Peyer's patch (tissue), 4 donors: Measurements from ENCODE around the gene CYP51A1. TPM values are rescaled to one million over a fixed set of nuclear protein-coding genes. Genes with fewer than 3 reads are reported as not detected.

ENCODE experiments used
- DNase-seq, 3 donors: peaks; one replicate each; pipeline ENCODE4 v3.0.0-alpha.2; 2017 to 2019
- H3K27ac ChIP-seq, 4 donors: fragments of 200-600 bp; sonication (generic); one replicate each; pipeline ENCODE4 v1.5.1; 2016 to 2019
- H3K27me3 ChIP-seq, 2 donors: fragments of 200-600 bp; sonication (generic); one replicate each; pipeline ENCODE4 v1.5.1; 2019
- H3K36me3 ChIP-seq, 3 donors: fragments of 200-600 bp; sonication (generic); one replicate each; pipeline ENCODE4 v1.5.1; 2016 to 2019
- H3K4me1 ChIP-seq, 4 donors: fragments of 200-600 bp; sonication (generic); one replicate each; pipeline ENCODE4 v1.5.1; 2016 to 2019
- H3K4me3 ChIP-seq, 4 donors: fragments of 200-600 bp; sonication (generic); 1 replicate in 3 of 4; 2 replicates in 1 of 4; pipeline ENCODE4 v1.5.1; 2016 to 2019; ENCODE audit warnings: mild to moderate bottlenecking in 1 of 4
- H3K9me3 ChIP-seq, 4 donors: fragments of 200-600 bp; sonication (generic); one replicate each; pipeline ENCODE4 v1.5.1; 2016 to 2019; ENCODE audit warnings: mild to moderate bottlenecking in 1 of 4
- CTCF ChIP-seq, 6 experiments: fragments of 450-650 bp in 4 of 6; fragments of 200-600 bp in 2 of 6; sonication (generic) in 1 of 6; IDR thresholded peaks; one replicate each; pipeline ENCODE4 v1.5.1; 2017 to 2019; ENCODE audit warnings: antibody characterized with exemption in 6 of 6, mild to moderate bottlenecking in 3 of 6, moderate library complexity in 1 of 6
- POLR2A ChIP-seq, 2 donors: fragments of 450-650 bp; IDR thresholded peaks; one replicate each; pipeline ENCODE4 v1.5.1; 2017; ENCODE audit warnings: antibody characterized with exemption in 2 of 2, mild to moderate bottlenecking in 2 of 2, moderate library complexity in 2 of 2
- total RNA-seq, 4 donors: library from RNA; depleted of rRNA; stranded (reverse); fragments of >200 nt; gene quantifications; one replicate each; pipeline ENCODE4 v1.1.0, GENCODE V29; 2016

The CYP51A1 gene
- total RNA-seq, 4 donors from 2014 or later, result 11.6 to 137 (median 105) TPM

GRCh38 chr7:92141161-92141560 lies 6.9 kb upstream of the CYP51A1 start:
- no peaks in the 10 kb centered on the region for H3K27me3 ChIP-seq
- no peak for DNase-seq
- no peak overlapping the region for H3K27ac ChIP-seq
- no peak overlapping the region for H3K4me3 ChIP-seq
- H3K4me1 ChIP-seq, result no peaks in the 10 kb centered on the region
- H3K36me3 ChIP-seq, result no peaks in the 10 kb centered on the region
- no peaks in the 10 kb centered on the region for H3K9me3 ChIP-seq
- no peak for TF ChIP-seq POLR2A (IDR thresholded peaks at IDR 0.05)
- no peak for TF ChIP-seq CTCF (IDR thresholded peaks at IDR 0.05)

- H3K27me3 ChIP-seq, result no peaks in the 10 kb centered on the region
- H3K36me3 ChIP-seq, result no peaks in the 10 kb centered on the region
- no peaks in the 10 kb centered on the region for H3K9me3 ChIP-seq
- no peak overlapping the region for H3K4me3 ChIP-seq
- no peak overlapping the region for H3K27ac ChIP-seq
- no peak for DNase-seq
- TF ChIP-seq POLR2A (IDR thresholded peaks at IDR 0.05) (no peak), CTCF (IDR thresholded peaks at IDR 0.05) (no peak)
- peaks cover 0 to 4% (median 2%) of the 10 kb centered on the region in 4 donors for H3K4me1 ChIP-seq
Measured at GRCh38 chr7:92137557-92137956, 3.3 kb upstream of the CYP51A1 start.

- peak in 2 of 3 donors; percentile 24 to 56 for DNase-seq
- H3K27me3 ChIP-seq, result no peaks in the 10 kb centered on the region
- TF ChIP-seq POLR2A (IDR thresholded peaks at IDR 0.05), result peak; percentile 23 to 25
- no peak for TF ChIP-seq CTCF (IDR thresholded peaks at IDR 0.05)
- H3K27ac ChIP-seq, result peak overlapping the region; percentile 93 to 98 (median 96)
- peak overlapping the region; percentile 82 to 93 (median 87) for H3K4me3 ChIP-seq
- H3K9me3 ChIP-seq, result no peaks in the 10 kb centered on the region
- H3K36me3 ChIP-seq, result peaks cover 0 to 9% (median 0%) of the 10 kb centered on the region in 3 donors
- H3K4me1 ChIP-seq, result peaks cover 0 to 12% (median 2%) of the 10 kb centered on the region in 4 donors
Measured at GRCh38 chr7:92135052-92135889, 994 bp upstream of the CYP51A1 start.

GRCh38 chr7:92133737-92134270 lies 473 bp downstream of the CYP51A1 start:
- peaks cover 0 to 16% (median 0%) of the 10 kb centered on the region in 3 donors for H3K36me3 ChIP-seq
- H3K4me3 ChIP-seq, result peak overlapping the region; percentile 82 to 93 (median 87)
- TF ChIP-seq POLR2A (IDR thresholded peaks at IDR 0.05) (no peak), CTCF (IDR thresholded peaks at IDR 0.05) (peak; percentile 50 to 85 (median 74))
- no peaks in the 10 kb centered on the region for H3K27me3 ChIP-seq
- DNase-seq, result peak; percentile 71 to 85 (median 81)
- H3K27ac ChIP-seq, result peak overlapping the region; percentile 93 to 98 (median 96)
- H3K9me3 ChIP-seq, result no peaks in the 10 kb centered on the region
- peaks cover 0 to 12% (median 2%) of the 10 kb centered on the region in 4 donors for H3K4me1 ChIP-seq

GRCh38 chr7:92133133-92133736 lies 1.0 kb downstream of the CYP51A1 start:
- peak overlapping the region; percentile 93 to 98 (median 96) for H3K27ac ChIP-seq
- no peak for TF ChIP-seq CTCF (IDR thresholded peaks at IDR 0.05)
- TF ChIP-seq POLR2A (IDR thresholded peaks at IDR 0.05), result no peak
- peaks cover 0 to 12% (median 2%) of the 10 kb centered on the region in 4 donors for H3K4me1 ChIP-seq
- H3K36me3 ChIP-seq, result peaks cover 0 to 22% (median 0%) of the 10 kb centered on the region in 3 donors
- peak overlapping the region; percentile 82 to 93 (median 87) for H3K4me3 ChIP-seq
- H3K9me3 ChIP-seq, result no peaks in the 10 kb centered on the region
- no peak for DNase-seq
- no peaks in the 10 kb centered on the region for H3K27me3 ChIP-seq
